Glutamatergic neuron (in vitro differentiated cells): ENCODE measurements around the gene AMMECR1. TPM values are rescaled to one million over a fixed set of nuclear protein-coding genes. Genes with fewer than 3 reads are reported as not detected.

Experiments used
- DNase-seq: peaks from one replicate; pipeline ENCODE4 v3.0.0; 2022
- H3K27ac Mint-ChIP-seq: one replicate; pipeline ENCODE4 v1.8.0; 2020; ENCODE audit warnings: mild to moderate bottlenecking, mixed read lengths, inconsistent platforms; ENCODE audit not compliant: unreplicated experiment
- H3K27me3 Mint-ChIP-seq: one replicate; pipeline ENCODE4 v1.8.0; 2020; ENCODE audit warnings: mild to moderate bottlenecking, moderate library complexity, mixed read lengths, inconsistent platforms; ENCODE audit not compliant: unreplicated experiment
- H3K36me3 Mint-ChIP-seq: one replicate; pipeline ENCODE4 v1.8.0; 2020; ENCODE audit warnings: mild to moderate bottlenecking, mixed read lengths, inconsistent platforms; ENCODE audit not compliant: unreplicated experiment
- H3K4me1 Mint-ChIP-seq: one replicate; pipeline ENCODE4 v1.8.0; 2020; ENCODE audit warnings: mild to moderate bottlenecking, low read depth, mixed read lengths, inconsistent platforms; ENCODE audit not compliant: unreplicated experiment
- H3K4me3 Mint-ChIP-seq: one replicate; pipeline ENCODE4 v1.8.0; 2020; ENCODE audit warnings: mild to moderate bottlenecking, mixed read lengths, inconsistent platforms; ENCODE audit not compliant: unreplicated experiment
- H3K9me3 Mint-ChIP-seq: one replicate; pipeline ENCODE4 v1.8.0; 2020; ENCODE audit warnings: mild to moderate bottlenecking, moderate library complexity, mixed read lengths, inconsistent platforms; ENCODE audit not compliant: unreplicated experiment
- CTCF ChIP-seq: fragments of 200-600 bp; sonication (generic); IDR thresholded peaks from one replicate; pipeline ENCODE4 v1.5.0; 2021; ENCODE audit not compliant: partially characterized antibody, unreplicated experiment
- total RNA-seq: library from RNA; stranded (reverse); fragmentation: NEBNext Ultra II Directional; extraction: Animal tissue kit (Norgen Biotek cat#: 25700); gene quantifications from one replicate; pipeline ENCODE4 v1.2.1, GENCODE V29; 2021; ENCODE audit not compliant: unreplicated experiment

The AMMECR1 gene
- total RNA-seq, 1 donor from 2014 or later: 2.3 TPM

- no peaks in the 10 kb centered on the region for H3K27me3 Mint-ChIP-seq
- no peak for DNase-seq
- no peaks in the 10 kb centered on the region for H3K4me1 Mint-ChIP-seq
- H3K9me3 Mint-ChIP-seq: no peaks in the 10 kb centered on the region
- H3K4me3 Mint-ChIP-seq: no peak overlapping the region
- no peaks in the 10 kb centered on the region for H3K36me3 Mint-ChIP-seq
- no peak overlapping the region for H3K27ac Mint-ChIP-seq
- TF ChIP-seq CTCF: no peak
These were observed 172.6 kb downstream of the AMMECR1 start for GRCh38 chrX:110145311-110145710.

Other genes with a start within 250 kb of the AMMECR1 start
- gene RTL9, start 40.8 kb upstream of the AMMECR1 start, total RNA-seq: 1.8 TPM